SK-N-SH (cell line): ENCODE results near the gene GCLC. TPM values are rescaled to one million over a fixed set of nuclear protein-coding genes. Genes with fewer than 3 reads are reported as not detected.

Experiments
- CTCF ChIA-PET: fragments of 300-600, 350-600 bp; formaldehyde crosslinking; extraction: SDS; loops from one replicate; lab custom pipeline; 2021; lab: Yijun Ruan, JAX
- POLR2A ChIA-PET: fragments of 350-600 bp; sonication (Branson Sonifier 250); formaldehyde crosslinking; extraction: SDS; loops from one replicate; lab custom pipeline; 2020; ENCODE audit warnings: antibody characterized with exemption, inconsistent platforms; lab: Yijun Ruan, JAX
- DNase-seq: peaks from one replicate; pipeline ENCODE4 v3.0.0; 2012
- H2AFZ ChIP-seq: fragments of 200-600 bp; sonication (generic); 2 replicates; pipeline ENCODE4 v1.8.1; 2016; ENCODE audit warnings: antibody characterized with exemption, mild to moderate bottlenecking, low read depth
- H3F3A ChIP-seq: fragments of 200-600 bp; sonication (generic); replicated peaks from 2 replicates; pipeline ENCODE3; 2016; ENCODE audit warnings: antibody characterized with exemption, mild to moderate bottlenecking; ENCODE audit not compliant: insufficient read depth
- H3K27ac ChIP-seq, 2 experiments: fragments of 200-500 bp in 1 of 2; fragments of 200-600 bp in 1 of 2; sonication (Bioruptor generic) in 1 of 2; sonication (generic), shearing (Covaris generic) in 1 of 2; 2 replicates each; pipeline versions ENCODE4 v1.5.1 to v1.6.1; 2014 to 2016; ENCODE audit warnings: low read depth in 2 of 2, inconsistent platforms in 1 of 2, low read length in 1 of 2, mild to moderate bottlenecking in 1 of 2, mixed read lengths in 1 of 2
- H3K27me3 ChIP-seq: fragments of 200-600 bp; sonication (generic), shearing (Covaris generic); 2 replicates; pipeline ENCODE4 v1.6.1; 2016; ENCODE audit warnings: mixed run types; ENCODE audit not compliant: insufficient read depth
- H3K36me3 ChIP-seq, 2 experiments: fragments of 200-500 bp in 1 of 2; fragments of 200-600 bp in 1 of 2; sonication (Bioruptor generic) in 1 of 2; sonication (generic) in 1 of 2; replicated peaks in 1 of 2; 2 replicates each; pipeline versions ENCODE3 to v1.5.1; 2014 to 2016; ENCODE audit warnings: low read length in 1 of 2, mild to moderate bottlenecking in 1 of 2; ENCODE audit not compliant: insufficient read depth in 2 of 2, control insufficient read depth in 1 of 2
- H3K4me1 ChIP-seq, 2 experiments: fragments of 200-500 bp in 1 of 2; fragments of 200-600 bp in 1 of 2; sonication (Bioruptor generic) in 1 of 2; sonication (generic), shearing (Covaris generic) in 1 of 2; 2 replicates each; pipeline versions ENCODE4 v1.5.1 to v1.6.1; 2014 to 2016; ENCODE audit warnings: low read depth in 1 of 2, low read length in 1 of 2, mixed run types in 1 of 2; ENCODE audit not compliant: insufficient read depth in 2 of 2, control insufficient read depth in 1 of 2
- H3K4me2 ChIP-seq: fragments of 200-600 bp; sonication (generic), shearing (Covaris generic); 2 replicates; pipeline ENCODE4 v1.6.1; 2017; ENCODE audit warnings: mixed run types
- H3K4me3 ChIP-seq, 2 experiments: fragments of 200-500 bp in 1 of 2; fragments of 200-600 bp in 1 of 2; sonication (Bioruptor generic) in 1 of 2; sonication (generic), shearing (Covaris generic) in 1 of 2; 2 replicates each; pipeline versions ENCODE4 v1.5.1 to v1.8.1; 2014 to 2016; ENCODE audit warnings: low read depth in 2 of 2, inconsistent platforms in 1 of 2, low read length in 1 of 2, mild to moderate bottlenecking in 1 of 2, mixed read lengths in 1 of 2, moderate library complexity in 1 of 2
- H3K79me2 ChIP-seq: fragments of 200-600 bp; sonication (generic); 2 replicates; pipeline ENCODE4 v1.8.1; 2017; ENCODE audit warnings: mild to moderate bottlenecking; ENCODE audit not compliant: insufficient read depth
- H3K9ac ChIP-seq: fragments of 200-600 bp; sonication (generic); 2 replicates; pipeline ENCODE4 v1.6.1; 2017; ENCODE audit warnings: mixed run types
- H3K9me2 ChIP-seq: fragments of 200-600 bp; sonication (generic); 2 replicates; pipeline ENCODE4 v1.6.1; 2017; ENCODE audit warnings: mixed run types
- H3K9me3 ChIP-seq: fragments of 200-600 bp; sonication (generic); 2 replicates; pipeline ENCODE4 v1.6.1; 2017; ENCODE audit warnings: mixed run types, mild to moderate bottlenecking, moderate library complexity
- H4K20me1 ChIP-seq: fragments of 200-600 bp; sonication (generic); 2 replicates; pipeline ENCODE4 v1.6.1; 2017; ENCODE audit warnings: mild to moderate bottlenecking, mixed run types; ENCODE audit not compliant: insufficient read depth
- ELF1 ChIP-seq: IDR thresholded peaks from 2 replicates; pipeline ENCODE4 v1.4.0; 2012
- EZH2phosphoT487 ChIP-seq: fragments of 200-600 bp; sonication (generic); IDR thresholded peaks from 2 replicates; pipeline ENCODE4 v1.6.1; 2017; ENCODE audit warnings: low read depth, mixed run types, mild to moderate bottlenecking, antibody characterized with exemption, moderate library complexity, borderline replicate concordance
- FOSL2 ChIP-seq: IDR thresholded peaks from 2 replicates; pipeline ENCODE4 v1.4.0; 2012; ENCODE audit warnings: low read depth, mild to moderate bottlenecking, moderate library complexity, borderline replicate concordance
- FOXJ3 ChIP-seq: sonication (generic); formaldehyde crosslinking; IDR thresholded peaks from 2 replicates; pipeline ENCODE4 v1.5.1; 2020; ENCODE audit warnings: mild to moderate bottlenecking, missing genetic modification reagents
- FOXM1 ChIP-seq: IDR thresholded peaks from 2 replicates; pipeline ENCODE4 v1.4.0; 2012; ENCODE audit warnings: low read depth, mild to moderate bottlenecking
- GABPA ChIP-seq: IDR thresholded peaks from 2 replicates; pipeline ENCODE4 v1.4.0; 2012; ENCODE audit warnings: low read depth, mild to moderate bottlenecking
- GATA2 ChIP-seq: sonication (generic); formaldehyde crosslinking; IDR thresholded peaks from 2 replicates; pipeline ENCODE4 v1.5.0; 2020; ENCODE audit warnings: mild to moderate bottlenecking, missing genetic modification reagents
- IRF3 ChIP-seq: fragments of 150-350 bp; IDR thresholded peaks from 2 replicates; pipeline ENCODE4 v1.6.1; 2016; ENCODE audit warnings: mild to moderate bottlenecking, low read depth, low read length
- JUND ChIP-seq: IDR thresholded peaks from 2 replicates; pipeline ENCODE4 v1.4.0; 2012
- MXI1 ChIP-seq: IDR thresholded peaks from 2 replicates; pipeline ENCODE4 v1.6.1; 2012; ENCODE audit warnings: mild to moderate bottlenecking, low read depth, low read length, improper control_type of control experiment
- NRF1 ChIP-seq: IDR thresholded peaks from 2 replicates; pipeline ENCODE4 v1.6.1; 2012; ENCODE audit warnings: low read depth, mild to moderate bottlenecking, low read length
- RCOR1 ChIP-seq: fragments of 150-350 bp; IDR thresholded peaks from 2 replicates; pipeline ENCODE4 v1.6.1; 2017; ENCODE audit warnings: antibody characterized with exemption, low read length
- SMC3 ChIP-seq: IDR thresholded peaks from 2 replicates; pipeline ENCODE4 v1.6.1; 2012; ENCODE audit warnings: low read depth, low read length, improper control_type of control experiment
- TAF1 ChIP-seq: IDR thresholded peaks from 2 replicates; pipeline ENCODE4 v1.6.1; 2012; ENCODE audit warnings: low read depth, mild to moderate bottlenecking, low read length, moderate library complexity, borderline replicate concordance
- TEAD4 ChIP-seq: IDR thresholded peaks from 2 replicates; pipeline ENCODE4 v1.4.0; 2012; ENCODE audit warnings: mild to moderate bottlenecking, borderline replicate concordance; ENCODE audit not compliant: insufficient read depth
- YY1 ChIP-seq: IDR thresholded peaks from 2 replicates; pipeline ENCODE4 v1.4.0; 2012; ENCODE audit warnings: low read depth, mild to moderate bottlenecking
- WGBS: methylation state at CpG from one replicate; pipeline ENCODE4 v1.1.6; 2017; ENCODE audit warnings: low lambda C conversion rate; 5-methylcytosine and 5-hydroxymethylcytosine counted together
- polyA plus RNA-seq, 3 experiments: library from polyadenylated mRNA; depleted of rRNA; stranded (reverse); fragments of >200 nt; gene quantifications; 2 replicates each; pipeline ENCODE4 v1.2.3, GENCODE V29; 2012
- TF ChIP-seq, protein P1 (sequence below): IDR thresholded peaks from 2 replicates; pipeline ENCODE4; 2012
- TF ChIP-seq, protein P2 (sequence below): fragments of 150-350 bp; IDR thresholded peaks from 2 replicates; pipeline ENCODE4 v1.6.1; 2017; ENCODE audit warnings: antibody characterized with exemption, low read length, low read depth, borderline replicate concordance

The GCLC gene
- polyA plus RNA-seq, 1 of the 3 experiments (the other 2 are of a cell fraction) = 7.5 TPM

- no peaks in the 10 kb centered on the region for H3K9me2 ChIP-seq
- H2AFZ ChIP-seq = no peak overlapping the region
- TF ChIP-seq GABPA (no peak), ELF1 (no peak), YY1 (no peak), RCOR1 (no peak)
- TF ChIP-seq, protein P1, sequence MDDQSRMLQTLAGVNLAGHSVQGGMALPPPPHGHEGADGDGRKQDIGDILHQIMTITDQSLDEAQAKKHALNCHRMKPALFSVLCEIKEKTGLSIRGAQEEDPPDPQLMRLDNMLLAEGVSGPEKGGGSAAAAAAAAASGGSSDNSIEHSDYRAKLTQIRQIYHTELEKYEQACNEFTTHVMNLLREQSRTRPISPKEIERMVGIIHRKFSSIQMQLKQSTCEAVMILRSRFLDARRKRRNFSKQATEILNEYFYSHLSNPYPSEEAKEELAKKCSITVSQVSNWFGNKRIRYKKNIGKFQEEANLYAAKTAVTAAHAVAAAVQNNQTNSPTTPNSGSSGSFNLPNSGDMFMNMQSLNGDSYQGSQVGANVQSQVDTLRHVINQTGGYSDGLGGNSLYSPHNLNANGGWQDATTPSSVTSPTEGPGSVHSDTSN = no peak
- H3K4me1 ChIP-seq = peaks cover 0 to 2% of the 10 kb centered on the region in 2 experiments; a peak in 1 of 4 replicates
- POLR2A ChIA-PET = no interaction called here
- no peaks in the 10 kb centered on the region for H4K20me1 ChIP-seq
- no peaks in the 10 kb centered on the region; the same call in 1 of the 2 replicates for H3K27me3 ChIP-seq
- CTCF ChIA-PET = interaction anchor here (0.9 to 2.2 kb wide), 4 partner anchors 17 to 294 kb away, joined by 3 to 7 read pairs (median 6); no protein-coding TSS in a partner anchor
- H3K4me3 ChIP-seq = no peak overlapping the region
- no peak for DNase-seq
- H3K27ac ChIP-seq = no peak overlapping the region
- no peak overlapping the region for H3K9ac ChIP-seq
- no peaks in the 10 kb centered on the region for H3F3A ChIP-seq
- H3K79me2 ChIP-seq = no peaks in the 10 kb centered on the region
- H3K4me2 ChIP-seq = no peak overlapping the region
- H3K36me3 ChIP-seq = no peaks in the 10 kb centered on the region
- 7% methylated on average over 1 of the region's 1 CpG for WGBS
- no peaks in the 10 kb centered on the region for H3K9me3 ChIP-seq
These were observed 78.6 kb downstream of the GCLC start for GRCh38 chr6:53466257-53466656.

DNA sequence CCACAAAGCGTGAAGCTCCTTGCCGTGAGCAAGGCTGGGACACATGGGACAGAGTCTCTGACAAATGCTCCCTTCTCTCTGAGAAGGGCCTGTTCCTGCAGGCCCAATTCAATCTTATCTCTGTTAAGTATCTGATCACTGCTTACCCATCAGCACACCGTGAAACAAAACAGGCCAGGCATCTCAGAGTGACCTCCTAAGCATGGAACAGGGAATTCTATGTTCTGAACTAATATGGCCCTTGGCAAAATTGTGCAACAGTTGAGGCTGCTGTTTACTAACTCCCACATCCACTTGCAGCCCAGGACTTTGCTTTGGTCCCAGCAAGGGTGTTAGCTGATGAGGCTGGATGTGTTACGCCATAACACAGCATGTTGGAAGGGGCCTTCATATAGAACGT lies 79.2 kb downstream of the GCLC start:
- CTCF ChIA-PET = interaction anchor here (1.3 to 2.2 kb wide), 2 partner anchors 263 to 294 kb away, joined by 5 to 7 read pairs; no protein-coding TSS in a partner anchor
- H3K27me3 ChIP-seq = no peaks in the 10 kb centered on the region; the same call in 1 of the 2 replicates
- no peaks in the 10 kb centered on the region for H3K79me2 ChIP-seq
- no peaks in the 10 kb centered on the region for H3F3A ChIP-seq
- no peaks in the 10 kb centered on the region for H4K20me1 ChIP-seq
- no peaks in the 10 kb centered on the region for H3K36me3 ChIP-seq
- H3K9me2 ChIP-seq = no peaks in the 10 kb centered on the region
- 53% methylated on average over 4 of the region's 5 CpGs for WGBS
- no peak for DNase-seq
- no peak overlapping the region for H3K27ac ChIP-seq
- POLR2A ChIA-PET = no interaction called here
- H3K4me3 ChIP-seq = no peak overlapping the region
- no peak overlapping the region for H2AFZ ChIP-seq
- no peak overlapping the region for H3K9ac ChIP-seq
- peaks cover 0 to 2% of the 10 kb centered on the region in 2 experiments; a peak in 1 of 4 replicates for H3K4me1 ChIP-seq
- no peaks in the 10 kb centered on the region for H3K9me3 ChIP-seq
- TF ChIP-seq JUND = no peak
- TF ChIP-seq TEAD4 = no peak
- no peak for TF ChIP-seq FOXM1
- no peak for TF ChIP-seq FOSL2
- no peak for TF ChIP-seq EZH2phosphoT487
- no peak for TF ChIP-seq SMC3
- TF ChIP-seq ELF1 = no peak
- TF ChIP-seq GATA2 = no peak
- H3K4me2 ChIP-seq = no peak overlapping the region

GRCh38 chr6:53464927-53465460 lies 79.9 kb downstream of the GCLC start:
- no peaks in the 10 kb centered on the region for H3F3A ChIP-seq
- WGBS = 72% methylated on average over 7 of the region's 7 CpGs
- H3K4me1 ChIP-seq = peaks cover 0 to 2% of the 10 kb centered on the region in 2 experiments; a peak in 1 of 4 replicates
- H4K20me1 ChIP-seq = no peaks in the 10 kb centered on the region
- DNase-seq = no peak
- no peak overlapping the region for H3K27ac ChIP-seq
- ChIA-PET POLR2A (no interaction called here), CTCF (interaction anchor here (1.1 to 2.2 kb wide), 2 partner anchors 19 to 293 kb away, joined by 4 to 7 read pairs; no protein-coding TSS in a partner anchor)
- no peaks in the 10 kb centered on the region for H3K79me2 ChIP-seq
- no peak overlapping the region for H3K9ac ChIP-seq
- no peaks in the 10 kb centered on the region for H3K9me2 ChIP-seq
- TF ChIP-seq TEAD4 (no peak), NRF1 (no peak), ELF1 (no peak), FOXJ3 (CRISPR knock-in tag) (no peak), TAF1 (no peak), RCOR1 (no peak), GABPA (no peak), IRF3 (no peak), JUND (no peak), MXI1 (no peak)
- TF ChIP-seq, protein P2, sequence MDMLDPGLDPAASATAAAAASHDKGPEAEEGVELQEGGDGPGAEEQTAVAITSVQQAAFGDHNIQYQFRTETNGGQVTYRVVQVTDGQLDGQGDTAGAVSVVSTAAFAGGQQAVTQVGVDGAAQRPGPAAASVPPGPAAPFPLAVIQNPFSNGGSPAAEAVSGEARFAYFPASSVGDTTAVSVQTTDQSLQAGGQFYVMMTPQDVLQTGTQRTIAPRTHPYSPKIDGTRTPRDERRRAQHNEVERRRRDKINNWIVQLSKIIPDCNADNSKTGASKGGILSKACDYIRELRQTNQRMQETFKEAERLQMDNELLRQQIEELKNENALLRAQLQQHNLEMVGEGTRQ = no peak
- no peaks in the 10 kb centered on the region; the same call in 1 of the 2 replicates for H3K27me3 ChIP-seq
- no peak overlapping the region for H3K4me3 ChIP-seq
- no peaks in the 10 kb centered on the region for H3K36me3 ChIP-seq
- no peaks in the 10 kb centered on the region for H3K9me3 ChIP-seq
- H2AFZ ChIP-seq = no peak overlapping the region
- H3K4me2 ChIP-seq = no peak overlapping the region
